Measurements from ENCODE around the gene LRCH1. TPM values are rescaled to one million over a fixed set of nuclear protein-coding genes. Genes with fewer than 3 reads are reported as not detected.

Gene LRCH1
- total RNA-seq, 1 experiment from 2014 or later = 11.7 TPM

- H3K36me3 Mint-ChIP-seq (ENCODE audit: insufficient read depth, unreplicated experiment) = no peaks in the 10 kb centered on the region
- intact Hi-C loops (cut with micrococcal nuclease; ENCODE audit: unreplicated experiment) = loop anchor here (5.0 kb wide), 1 partner anchor 113 kb away; the partner anchor contains the start of gene LRCH1
- peaks cover 62% of the 10 kb centered on the region for H3K4me1 Mint-ChIP-seq (ENCODE audit: low read depth, unreplicated experiment)
- CTCF ChIA-PET = no interaction called here
- H3K4me3 Mint-ChIP-seq (ENCODE audit: low read depth, unreplicated experiment) = peak overlapping the region; percentile 42
- H3K27ac Mint-ChIP-seq (ENCODE audit: unreplicated experiment) = peak overlapping the region; percentile 83
- TF ChIP-seq CTCF (IDR thresholded peaks at IDR 0.05; ENCODE audit: unreplicated experiment) = no peak
- H3K9me3 Mint-ChIP-seq (ENCODE audit: low read depth, unreplicated experiment) = no peaks in the 10 kb centered on the region
- no peaks in the 10 kb centered on the region for H3K27me3 Mint-ChIP-seq (ENCODE audit: unreplicated experiment)
- no peak for DNase-seq
- BruUV-seq (replicated peaks) = no TSS peak
Measured at GRCh38 chr13:46665248-46665632, 112.3 kb downstream of the LRCH1 start.

GRCh38 chr13:46665633-46666482, 112.9 kb downstream of the LRCH1 start:
- CTCF ChIA-PET = interaction anchor here (1.0 kb wide), 1 partner anchor 9 kb away, joined by 3 read pairs; no protein-coding TSS in a partner anchor
- no peaks in the 10 kb centered on the region for H3K36me3 Mint-ChIP-seq (ENCODE audit: insufficient read depth, unreplicated experiment)

GRCh38 chr13:46666727-46667456, 113.9 kb downstream of the LRCH1 start:
- Mint-ChIP-seq H3K27ac (ENCODE audit: unreplicated experiment) (no peak overlapping the region), H3K4me3 (ENCODE audit: low read depth, unreplicated experiment) (no peak overlapping the region), H3K4me1 (ENCODE audit: low read depth, unreplicated experiment) (peaks cover 47% of the 10 kb centered on the region), H3K36me3 (ENCODE audit: insufficient read depth, unreplicated experiment) (no peaks in the 10 kb centered on the region), H3K9me3 (ENCODE audit: low read depth, unreplicated experiment) (no peaks in the 10 kb centered on the region), H3K27me3 (ENCODE audit: unreplicated experiment) (no peaks in the 10 kb centered on the region)
- BruUV-seq (replicated peaks) = no TSS peak
- CTCF ChIA-PET = no interaction called here
- intact Hi-C loops (cut with micrococcal nuclease; ENCODE audit: unreplicated experiment) = loop anchor here (5.0 kb wide), 1 partner anchor 115 kb away; the partner anchor contains the start of gene LRCH1
- no peak for TF ChIP-seq CTCF (IDR thresholded peaks at IDR 0.05; ENCODE audit: unreplicated experiment)
- DNase-seq = no peak

More at GRCh38 chr13:46665633-46666482, 112.9 kb downstream of the LRCH1 start:
- BruUV-seq (replicated peaks) = no TSS peak
- no peak for TF ChIP-seq CTCF (IDR thresholded peaks at IDR 0.05; ENCODE audit: unreplicated experiment)
- intact Hi-C loops (cut with micrococcal nuclease; ENCODE audit: unreplicated experiment) = loop anchor here (5.0 kb wide), 1 partner anchor 114 kb away; the partner anchor contains the start of gene LRCH1
- H3K27ac Mint-ChIP-seq (ENCODE audit: unreplicated experiment) = peak overlapping the region; percentile 83
- no peaks in the 10 kb centered on the region for H3K27me3 Mint-ChIP-seq (ENCODE audit: unreplicated experiment)
- H3K4me3 Mint-ChIP-seq (ENCODE audit: low read depth, unreplicated experiment) = peak overlapping the region; percentile 42
- H3K4me1 Mint-ChIP-seq (ENCODE audit: low read depth, unreplicated experiment) = peaks cover 56% of the 10 kb centered on the region
- no peak for DNase-seq
- no peaks in the 10 kb centered on the region for H3K9me3 Mint-ChIP-seq (ENCODE audit: low read depth, unreplicated experiment)

- TF ChIP-seq CTCF (IDR thresholded peaks at IDR 0.05; ENCODE audit: unreplicated experiment) = no peak
- no TSS peak for BruUV-seq (replicated peaks)
- no peaks in the 10 kb centered on the region for H3K27me3 Mint-ChIP-seq (ENCODE audit: unreplicated experiment)
- peaks cover 38% of the 10 kb centered on the region for H3K4me1 Mint-ChIP-seq (ENCODE audit: low read depth, unreplicated experiment)
- no peaks in the 10 kb centered on the region for H3K36me3 Mint-ChIP-seq (ENCODE audit: insufficient read depth, unreplicated experiment)
- no peaks in the 10 kb centered on the region for H3K9me3 Mint-ChIP-seq (ENCODE audit: low read depth, unreplicated experiment)
- H3K4me3 Mint-ChIP-seq (ENCODE audit: low read depth, unreplicated experiment) = no peak overlapping the region
- no peak overlapping the region for H3K27ac Mint-ChIP-seq (ENCODE audit: unreplicated experiment)
- DNase-seq = no peak
- CTCF ChIA-PET = no interaction called here
- intact Hi-C loops (cut with micrococcal nuclease; ENCODE audit: unreplicated experiment) = loop anchor here (5.0 kb wide), 1 partner anchor 115 kb away; the partner anchor contains the start of gene LRCH1
Measured at GRCh38 chr13:46667687-46668281, 114.8 kb downstream of the LRCH1 start.
